Panc1 (cell line): ENCODE measurements around the gene ZNF20.

Source experiments
- POLR2AphosphoS5 ChIP-seq: IDR thresholded peaks from 2 replicates; pipeline ENCODE4 v1.6.1; 2012; ENCODE audit warnings: mild to moderate bottlenecking, low read depth, low read length, moderate library complexity
- TF ChIP-seq, protein P1 (sequence below): fragments of 450-650 bp; IDR thresholded peaks from 2 replicates; pipeline ENCODE4 v1.5.1; 2017; ENCODE audit warnings: mild to moderate bottlenecking
- TF ChIP-seq, protein P2 (sequence below), 2 experiments: IDR thresholded peaks; 2 replicates each; pipeline ENCODE4 v1.6.1; 2011 to 2012; ENCODE audit warnings: low read depth in 2 of 2, control low read depth in 1 of 2, low read length in 1 of 2, mild to moderate bottlenecking in 1 of 2, moderate library complexity in 1 of 2; ENCODE audit not compliant: insufficient read depth in 1 of 2

DNA sequence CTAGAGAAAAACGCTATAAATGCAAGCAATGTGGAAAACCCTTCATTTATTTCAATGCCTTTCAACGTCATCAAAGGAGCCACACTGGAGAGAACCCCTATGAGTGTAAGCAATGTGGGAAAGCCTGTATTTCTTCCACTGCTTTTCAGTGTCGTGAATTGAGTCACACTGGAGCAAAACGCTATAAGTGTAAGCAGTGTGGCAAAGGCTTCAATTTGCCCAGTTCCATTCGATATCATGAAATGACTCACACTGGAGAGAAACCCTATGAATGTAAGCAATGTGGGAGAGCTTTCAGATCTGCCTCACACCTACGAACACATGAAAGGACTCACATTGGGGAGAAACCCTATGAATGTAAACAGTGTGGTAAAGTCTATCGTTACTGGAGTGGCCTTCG, 27.4 kb downstream of the ZNF20 start:
- TF ChIP-seq POLR2AphosphoS5, result no peak
- TF ChIP-seq, protein P1, sequence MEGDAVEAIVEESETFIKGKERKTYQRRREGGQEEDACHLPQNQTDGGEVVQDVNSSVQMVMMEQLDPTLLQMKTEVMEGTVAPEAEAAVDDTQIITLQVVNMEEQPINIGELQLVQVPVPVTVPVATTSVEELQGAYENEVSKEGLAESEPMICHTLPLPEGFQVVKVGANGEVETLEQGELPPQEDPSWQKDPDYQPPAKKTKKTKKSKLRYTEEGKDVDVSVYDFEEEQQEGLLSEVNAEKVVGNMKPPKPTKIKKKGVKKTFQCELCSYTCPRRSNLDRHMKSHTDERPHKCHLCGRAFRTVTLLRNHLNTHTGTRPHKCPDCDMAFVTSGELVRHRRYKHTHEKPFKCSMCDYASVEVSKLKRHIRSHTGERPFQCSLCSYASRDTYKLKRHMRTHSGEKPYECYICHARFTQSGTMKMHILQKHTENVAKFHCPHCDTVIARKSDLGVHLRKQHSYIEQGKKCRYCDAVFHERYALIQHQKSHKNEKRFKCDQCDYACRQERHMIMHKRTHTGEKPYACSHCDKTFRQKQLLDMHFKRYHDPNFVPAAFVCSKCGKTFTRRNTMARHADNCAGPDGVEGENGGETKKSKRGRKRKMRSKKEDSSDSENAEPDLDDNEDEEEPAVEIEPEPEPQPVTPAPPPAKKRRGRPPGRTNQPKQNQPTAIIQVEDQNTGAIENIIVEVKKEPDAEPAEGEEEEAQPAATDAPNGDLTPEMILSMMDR, result no peak
- TF ChIP-seq, protein P2, sequence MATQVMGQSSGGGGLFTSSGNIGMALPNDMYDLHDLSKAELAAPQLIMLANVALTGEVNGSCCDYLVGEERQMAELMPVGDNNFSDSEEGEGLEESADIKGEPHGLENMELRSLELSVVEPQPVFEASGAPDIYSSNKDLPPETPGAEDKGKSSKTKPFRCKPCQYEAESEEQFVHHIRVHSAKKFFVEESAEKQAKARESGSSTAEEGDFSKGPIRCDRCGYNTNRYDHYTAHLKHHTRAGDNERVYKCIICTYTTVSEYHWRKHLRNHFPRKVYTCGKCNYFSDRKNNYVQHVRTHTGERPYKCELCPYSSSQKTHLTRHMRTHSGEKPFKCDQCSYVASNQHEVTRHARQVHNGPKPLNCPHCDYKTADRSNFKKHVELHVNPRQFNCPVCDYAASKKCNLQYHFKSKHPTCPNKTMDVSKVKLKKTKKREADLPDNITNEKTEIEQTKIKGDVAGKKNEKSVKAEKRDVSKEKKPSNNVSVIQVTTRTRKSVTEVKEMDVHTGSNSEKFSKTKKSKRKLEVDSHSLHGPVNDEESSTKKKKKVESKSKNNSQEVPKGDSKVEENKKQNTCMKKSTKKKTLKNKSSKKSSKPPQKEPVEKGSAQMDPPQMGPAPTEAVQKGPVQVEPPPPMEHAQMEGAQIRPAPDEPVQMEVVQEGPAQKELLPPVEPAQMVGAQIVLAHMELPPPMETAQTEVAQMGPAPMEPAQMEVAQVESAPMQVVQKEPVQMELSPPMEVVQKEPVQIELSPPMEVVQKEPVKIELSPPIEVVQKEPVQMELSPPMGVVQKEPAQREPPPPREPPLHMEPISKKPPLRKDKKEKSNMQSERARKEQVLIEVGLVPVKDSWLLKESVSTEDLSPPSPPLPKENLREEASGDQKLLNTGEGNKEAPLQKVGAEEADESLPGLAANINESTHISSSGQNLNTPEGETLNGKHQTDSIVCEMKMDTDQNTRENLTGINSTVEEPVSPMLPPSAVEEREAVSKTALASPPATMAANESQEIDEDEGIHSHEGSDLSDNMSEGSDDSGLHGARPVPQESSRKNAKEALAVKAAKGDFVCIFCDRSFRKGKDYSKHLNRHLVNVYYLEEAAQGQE (IDR thresholded peaks at IDR 0.05; ENCODE audit: insufficient read depth in 1 of 2, low read depth in 2 of 2, low read length in 1 of 2), result no peak
